ENCODE data around the gene ZBTB6.

GRCh38 chr9:122940454-122940748 is 27.3 kb upstream of the ZBTB6 start:
- no peak for TF ChIP-seq POLR2A (IDR thresholded peaks at IDR 0.05)
- no peak for TF ChIP-seq EP300 (IDR thresholded peaks at IDR 0.05)
- TF ChIP-seq CTCF (IDR thresholded peaks at IDR 0.05) = no peak
